Measurements from ENCODE around the gene SLC8A1.

The SLC8A1 gene

DNA sequence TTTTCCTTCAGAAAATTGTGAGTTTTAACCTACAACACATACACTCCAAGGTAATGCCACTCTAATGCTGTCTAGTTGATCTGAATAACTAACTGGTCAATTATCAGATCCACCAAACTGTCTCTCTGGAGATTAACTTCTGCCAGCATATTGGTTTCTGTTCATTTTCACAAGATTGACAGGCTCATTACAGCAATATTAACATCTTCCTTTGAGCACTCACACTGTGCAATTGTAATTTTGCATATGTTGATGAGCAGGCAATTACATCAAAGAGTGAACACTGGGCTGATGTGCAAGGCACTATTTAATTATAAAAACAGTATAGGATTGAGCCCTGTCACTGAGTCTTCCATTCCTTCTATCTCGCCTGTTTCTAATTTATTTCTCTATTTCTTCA, 197.3 kb downstream of the SLC8A1 start:
- no peak overlapping the region for H2AFZ ChIP-seq (ENCODE audit: low read depth, low read length)
- no peak overlapping the region for H3K4me3 ChIP-seq (ENCODE audit: low read length)
- peaks cover 11% of the 10 kb centered on the region for H3K4me1 ChIP-seq (ENCODE audit: insufficient read depth, low read length)
- no peaks in the 10 kb centered on the region for H3K36me3 ChIP-seq (ENCODE audit: insufficient read depth, low read length)
- H3K27me3 ChIP-seq (ENCODE audit: insufficient read depth, low read length) = no peaks in the 10 kb centered on the region
- no peaks in the 10 kb centered on the region for H3K9me3 ChIP-seq (ENCODE audit: low read length)

- Histone ChIP-seq H3K4me3 (ENCODE audit: low read length) (no peak overlapping the region), H2AFZ (ENCODE audit: low read depth, low read length) (peak overlapping the region; percentile 21), H3K4me1 (ENCODE audit: insufficient read depth, low read length) (peaks cover 11% of the 10 kb centered on the region), H3K36me3 (ENCODE audit: insufficient read depth, low read length) (no peaks in the 10 kb centered on the region), H3K9me3 (ENCODE audit: low read length) (no peaks in the 10 kb centered on the region), H3K27me3 (ENCODE audit: insufficient read depth, low read length) (no peaks in the 10 kb centered on the region)
These were observed 200.8 kb downstream of the SLC8A1 start for GRCh38 chr2:40251137-40251536.

- Histone ChIP-seq H2AFZ (ENCODE audit: low read depth, low read length) (no peak overlapping the region), H3K9me3 (ENCODE audit: low read length) (no peaks in the 10 kb centered on the region), H3K27me3 (ENCODE audit: insufficient read depth, low read length) (no peaks in the 10 kb centered on the region), H3K4me1 (ENCODE audit: insufficient read depth, low read length) (peaks cover 11% of the 10 kb centered on the region), H3K36me3 (ENCODE audit: insufficient read depth, low read length) (no peaks in the 10 kb centered on the region), H3K4me3 (ENCODE audit: low read length) (no peak overlapping the region)
These were observed 202.3 kb downstream of the SLC8A1 start for GRCh38 chr2:40249577-40249976.

DNA sequence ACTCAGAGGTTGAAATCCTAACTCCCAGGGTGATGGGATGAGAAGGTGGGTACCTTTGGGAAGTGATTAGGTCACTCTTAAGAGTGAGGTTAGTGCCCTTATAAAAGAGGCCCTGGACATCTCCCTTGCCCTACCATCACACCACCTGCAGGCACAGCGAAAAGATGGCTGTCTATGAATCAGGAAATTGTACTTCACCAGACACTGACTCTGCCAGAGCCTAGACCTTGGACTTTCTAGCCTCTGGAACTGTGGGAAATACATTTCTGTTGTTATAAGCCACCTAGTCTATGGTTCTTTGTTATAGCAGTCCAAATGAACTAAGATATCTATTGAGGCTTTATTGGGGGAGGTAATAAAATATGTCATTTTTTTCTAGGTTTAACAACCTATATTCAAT, 203.6 kb downstream of the SLC8A1 start:
- Histone ChIP-seq H3K4me3 (ENCODE audit: low read length) (no peak overlapping the region), H3K9me3 (ENCODE audit: low read length) (no peaks in the 10 kb centered on the region), H2AFZ (ENCODE audit: low read depth, low read length) (no peak overlapping the region), H3K36me3 (ENCODE audit: insufficient read depth, low read length) (no peaks in the 10 kb centered on the region), H3K4me1 (ENCODE audit: insufficient read depth, low read length) (peaks cover 19% of the 10 kb centered on the region), H3K27me3 (ENCODE audit: insufficient read depth, low read length) (no peaks in the 10 kb centered on the region)

DNA sequence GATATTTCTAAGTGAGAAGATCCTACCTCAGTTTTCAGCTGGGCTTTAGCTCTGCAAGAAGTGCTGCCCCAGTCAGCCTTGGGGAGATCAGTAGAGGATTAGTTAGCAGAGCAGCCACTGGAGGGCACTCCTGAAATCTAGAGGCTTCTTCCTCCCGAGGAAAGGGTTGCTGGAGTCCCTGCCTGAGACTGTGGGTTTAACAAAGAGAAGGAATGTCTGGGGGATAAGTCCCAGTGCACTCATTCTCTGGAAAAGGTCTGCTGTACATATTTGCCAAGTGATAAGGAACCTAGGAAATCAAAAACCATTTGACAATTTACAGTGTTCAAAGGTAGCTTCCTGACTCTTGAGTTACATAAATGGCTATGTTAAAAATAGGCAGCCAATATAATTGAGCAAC, 207.2 kb downstream of the SLC8A1 start:
- Histone ChIP-seq H3K36me3 (ENCODE audit: insufficient read depth, low read length) (no peaks in the 10 kb centered on the region), H3K9me3 (ENCODE audit: low read length) (no peaks in the 10 kb centered on the region), H2AFZ (ENCODE audit: low read depth, low read length) (no peak overlapping the region), H3K4me1 (ENCODE audit: insufficient read depth, low read length) (peaks cover 28% of the 10 kb centered on the region), H3K27me3 (ENCODE audit: insufficient read depth, low read length) (no peaks in the 10 kb centered on the region), H3K4me3 (ENCODE audit: low read length) (no peak overlapping the region)

- Histone ChIP-seq H3K4me1 (ENCODE audit: insufficient read depth, low read length) (peaks cover 28% of the 10 kb centered on the region), H3K36me3 (ENCODE audit: insufficient read depth, low read length) (no peaks in the 10 kb centered on the region), H3K27me3 (ENCODE audit: insufficient read depth, low read length) (no peaks in the 10 kb centered on the region), H2AFZ (ENCODE audit: low read depth, low read length) (no peak overlapping the region), H3K4me3 (ENCODE audit: low read length) (no peak overlapping the region), H3K9me3 (ENCODE audit: low read length) (no peaks in the 10 kb centered on the region)
These were observed 207.6 kb downstream of the SLC8A1 start for GRCh38 chr2:40244251-40244650.

DNA sequence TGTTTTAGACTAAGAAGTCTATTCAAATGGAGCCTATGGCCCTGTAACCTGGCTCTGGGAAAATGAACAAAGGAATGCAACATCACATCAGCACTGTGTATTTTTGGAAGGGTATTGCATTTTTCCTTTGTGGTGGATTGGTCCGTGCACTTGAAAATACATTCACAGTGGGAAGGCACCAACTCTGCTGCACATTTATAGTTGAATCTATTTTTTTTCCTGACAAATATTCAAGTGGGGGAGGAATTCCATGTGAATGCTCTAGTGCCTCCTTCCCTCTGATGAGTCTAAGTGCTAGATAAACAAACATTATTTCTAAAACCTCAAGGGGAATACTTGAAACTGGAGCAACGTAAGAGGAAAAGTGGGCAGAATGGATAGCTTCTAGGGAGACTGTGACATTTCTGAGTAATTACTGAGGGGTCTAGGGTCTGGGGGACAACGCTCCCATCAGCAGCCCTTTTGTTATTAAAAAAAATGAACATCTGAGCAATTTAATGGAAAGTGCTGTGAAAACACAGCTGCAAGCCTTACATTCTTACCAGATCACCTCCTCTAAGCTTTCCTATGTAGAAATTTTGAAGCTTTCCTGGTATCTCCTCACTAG, 208.2 kb downstream of the SLC8A1 start:
- Histone ChIP-seq H3K9me3 (ENCODE audit: low read length) (no peaks in the 10 kb centered on the region), H2AFZ (ENCODE audit: low read depth, low read length) (no peak overlapping the region), H3K27me3 (ENCODE audit: insufficient read depth, low read length) (no peaks in the 10 kb centered on the region), H3K36me3 (ENCODE audit: insufficient read depth, low read length) (no peaks in the 10 kb centered on the region), H3K4me1 (ENCODE audit: insufficient read depth, low read length) (peaks cover 28% of the 10 kb centered on the region), H3K4me3 (ENCODE audit: low read length) (no peak overlapping the region)

- no peaks in the 10 kb centered on the region for H3K9me3 ChIP-seq (ENCODE audit: low read length)
- no peaks in the 10 kb centered on the region for H3K36me3 ChIP-seq (ENCODE audit: insufficient read depth, low read length)
- no peak overlapping the region for H3K4me3 ChIP-seq (ENCODE audit: low read length)
- H2AFZ ChIP-seq (ENCODE audit: low read depth, low read length) = no peak overlapping the region
- H3K4me1 ChIP-seq (ENCODE audit: insufficient read depth, low read length) = peaks cover 28% of the 10 kb centered on the region
- no peaks in the 10 kb centered on the region for H3K27me3 ChIP-seq (ENCODE audit: insufficient read depth, low read length)
These were observed 209.6 kb downstream of the SLC8A1 start for GRCh38 chr2:40242315-40242714.

DNA sequence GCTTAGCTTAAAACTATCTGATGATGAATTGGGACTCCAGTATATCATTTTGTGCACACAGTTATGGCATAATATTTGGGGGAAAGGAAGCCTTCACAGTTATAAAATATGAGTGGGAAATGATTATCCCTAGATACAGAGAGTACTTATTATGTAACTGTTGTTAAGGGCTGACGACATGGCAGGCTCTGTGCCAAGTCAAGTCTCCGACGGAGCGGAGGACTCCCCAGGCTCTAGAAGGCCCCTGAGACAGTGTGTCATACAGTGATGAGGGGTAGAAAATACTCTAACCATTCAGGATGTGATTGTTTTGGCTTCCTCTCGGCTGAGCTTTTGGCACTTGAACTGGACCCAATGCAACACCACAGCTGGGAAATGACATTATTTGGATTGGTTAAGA, 211.8 kb downstream of the SLC8A1 start:
- Histone ChIP-seq H3K36me3 (ENCODE audit: insufficient read depth, low read length) (no peaks in the 10 kb centered on the region), H3K4me1 (ENCODE audit: insufficient read depth, low read length) (peaks cover 28% of the 10 kb centered on the region), H3K4me3 (ENCODE audit: low read length) (no peak overlapping the region)

GRCh38 chr2:40230707-40231432, 221.0 kb downstream of the SLC8A1 start:
- no peaks in the 10 kb centered on the region for H3K27me3 ChIP-seq (ENCODE audit: insufficient read depth, low read length)
- H3K9me3 ChIP-seq (ENCODE audit: low read length) = no peaks in the 10 kb centered on the region
- no peak overlapping the region for H3K4me3 ChIP-seq (ENCODE audit: low read length)
- no peak overlapping the region for H2AFZ ChIP-seq (ENCODE audit: low read depth, low read length)
- peaks cover 3% of the 10 kb centered on the region for H3K4me1 ChIP-seq (ENCODE audit: insufficient read depth, low read length)
- H3K36me3 ChIP-seq (ENCODE audit: insufficient read depth, low read length) = no peaks in the 10 kb centered on the region

More for the DNA sequence above, 211.8 kb downstream of the SLC8A1 start:
- Histone ChIP-seq H3K9me3 (ENCODE audit: low read length) (no peaks in the 10 kb centered on the region), H3K27me3 (ENCODE audit: insufficient read depth, low read length) (no peaks in the 10 kb centered on the region), H2AFZ (ENCODE audit: low read depth, low read length) (no peak overlapping the region)

DNA sequence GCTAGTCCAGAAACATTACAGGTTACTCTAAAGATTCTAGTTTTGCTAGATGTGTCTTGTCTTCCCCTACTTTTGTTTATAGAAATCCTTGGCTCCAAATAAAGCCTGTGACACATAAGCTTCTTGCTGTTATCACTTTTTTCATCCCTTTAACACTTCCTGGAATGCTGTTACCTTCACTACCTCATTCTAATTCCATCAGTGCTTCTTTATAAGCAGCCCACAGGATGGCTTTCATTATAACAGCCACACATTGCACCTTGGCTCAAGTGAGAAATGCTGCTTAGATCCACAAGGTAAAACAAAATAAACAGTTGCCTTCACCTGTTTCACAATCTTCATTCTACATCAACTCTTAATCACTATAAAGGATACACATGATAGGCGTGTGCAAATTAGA, 221.7 kb downstream of the SLC8A1 start:
- Histone ChIP-seq H3K27me3 (ENCODE audit: insufficient read depth, low read length) (no peaks in the 10 kb centered on the region), H2AFZ (ENCODE audit: low read depth, low read length) (no peak overlapping the region), H3K4me3 (ENCODE audit: low read length) (no peak overlapping the region), H3K4me1 (ENCODE audit: insufficient read depth, low read length) (peaks cover 3% of the 10 kb centered on the region), H3K9me3 (ENCODE audit: low read length) (no peaks in the 10 kb centered on the region), H3K36me3 (ENCODE audit: insufficient read depth, low read length) (no peaks in the 10 kb centered on the region)

DNA sequence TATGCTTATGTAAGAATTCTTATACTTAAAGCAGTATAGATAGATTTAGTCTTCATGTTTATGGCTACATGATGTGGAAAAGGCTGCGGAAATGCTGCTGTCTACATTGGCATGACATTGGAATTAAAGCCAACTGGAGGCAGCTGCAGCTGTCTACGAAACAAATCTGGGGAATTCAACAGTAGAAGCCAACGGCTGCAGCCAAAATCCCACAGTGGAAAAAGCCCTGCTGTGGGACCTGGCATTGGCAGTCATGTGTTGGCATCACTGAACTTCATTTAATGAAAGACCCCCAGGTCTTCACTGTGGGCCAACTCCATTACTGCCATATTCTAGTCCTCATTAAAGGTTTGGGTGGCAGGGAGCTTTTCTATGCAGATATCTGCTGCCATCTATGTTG, 223.6 kb downstream of the SLC8A1 start:
- Histone ChIP-seq H3K4me1 (ENCODE audit: insufficient read depth, low read length) (peaks cover 3% of the 10 kb centered on the region), H2AFZ (ENCODE audit: low read depth, low read length) (no peak overlapping the region), H3K36me3 (ENCODE audit: insufficient read depth, low read length) (no peaks in the 10 kb centered on the region), H3K27me3 (ENCODE audit: insufficient read depth, low read length) (no peaks in the 10 kb centered on the region), H3K4me3 (ENCODE audit: low read length) (no peak overlapping the region), H3K9me3 (ENCODE audit: low read length) (no peaks in the 10 kb centered on the region)

DNA sequence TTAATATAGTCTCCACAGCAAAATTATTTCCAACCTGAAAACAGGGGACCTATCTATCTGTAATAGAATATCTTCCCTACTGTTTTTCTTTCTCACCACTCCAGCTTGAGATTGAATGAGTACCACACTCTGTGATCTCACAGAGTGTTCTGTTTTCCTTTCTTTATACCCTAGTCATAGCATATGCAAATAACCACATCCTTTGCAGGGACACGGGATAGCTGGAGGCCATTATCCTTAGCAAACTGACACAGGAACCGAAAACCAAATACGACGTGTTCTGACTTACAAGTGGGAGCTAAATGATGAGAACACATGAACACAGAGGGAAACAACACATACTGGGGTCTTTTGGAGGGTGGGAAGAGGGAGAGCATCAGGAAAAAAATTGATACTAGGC, 224.7 kb downstream of the SLC8A1 start:
- H3K36me3 ChIP-seq (ENCODE audit: insufficient read depth, low read length) = no peaks in the 10 kb centered on the region
- no peaks in the 10 kb centered on the region for H3K27me3 ChIP-seq (ENCODE audit: insufficient read depth, low read length)
- H2AFZ ChIP-seq (ENCODE audit: low read depth, low read length) = no peak overlapping the region
- peaks cover 3% of the 10 kb centered on the region for H3K4me1 ChIP-seq (ENCODE audit: insufficient read depth, low read length)
- H3K9me3 ChIP-seq (ENCODE audit: low read length) = no peaks in the 10 kb centered on the region
- H3K4me3 ChIP-seq (ENCODE audit: low read length) = no peak overlapping the region

GRCh38 chr2:40226637-40227036, 225.3 kb downstream of the SLC8A1 start:
- Histone ChIP-seq H2AFZ (ENCODE audit: low read depth, low read length) (no peak overlapping the region), H3K4me1 (ENCODE audit: insufficient read depth, low read length) (peaks cover 3% of the 10 kb centered on the region), H3K27me3 (ENCODE audit: insufficient read depth, low read length) (no peaks in the 10 kb centered on the region), H3K36me3 (ENCODE audit: insufficient read depth, low read length) (no peaks in the 10 kb centered on the region), H3K9me3 (ENCODE audit: low read length) (no peaks in the 10 kb centered on the region), H3K4me3 (ENCODE audit: low read length) (no peak overlapping the region)
